22Rv1 (cell line): ENCODE measurements around the gene SERPINE2.

Source experiments
- CTCF ChIP-seq: fragments of 450-650 bp; IDR thresholded peaks from 2 replicates; pipeline ENCODE4 v1.5.1; 2017; ENCODE audit warnings: mild to moderate bottlenecking
- ZFX ChIP-seq: fragments of 450-650 bp; IDR thresholded peaks from 2 replicates; pipeline ENCODE4 v1.6.1; 2017; ENCODE audit warnings: antibody characterized with exemption, borderline replicate concordance

GRCh38 chr2:224039080-224039769, at the start of gene SERPINE2:
- no peak for TF ChIP-seq CTCF
- TF ChIP-seq ZFX: no peak
